DOHH2 (cell line): ENCODE results near the gene NRL.
"Not testable (repeated sequence)": the region's sequence is repeated elsewhere in the genome, so short reads cannot be mapped to it uniquely, and the experiment has no call there.

Experiments
- EZH2phosphoT487 ChIP-seq: fragments of 200-600 bp; sonication (generic); IDR thresholded peaks from 2 replicates; pipeline ENCODE4 v1.6.1; 2017; ENCODE audit warnings: borderline replicate concordance, mild to moderate bottlenecking, antibody characterized with exemption, low read length, moderate library complexity, mixed read lengths
- TF ChIP-seq, protein P1 (sequence below): fragments of 200-600 bp; sonication (generic); IDR thresholded peaks from one replicate; pipeline ENCODE4 v1.5.1; 2014; ENCODE audit warnings: antibody characterized with exemption, mild to moderate bottlenecking, low read depth, low read length; ENCODE audit not compliant: poor library complexity, severe bottlenecking

GRCh38 chr14:24029687-24030086 is 85.1 kb downstream of the NRL start:
- TF ChIP-seq, protein P1, sequence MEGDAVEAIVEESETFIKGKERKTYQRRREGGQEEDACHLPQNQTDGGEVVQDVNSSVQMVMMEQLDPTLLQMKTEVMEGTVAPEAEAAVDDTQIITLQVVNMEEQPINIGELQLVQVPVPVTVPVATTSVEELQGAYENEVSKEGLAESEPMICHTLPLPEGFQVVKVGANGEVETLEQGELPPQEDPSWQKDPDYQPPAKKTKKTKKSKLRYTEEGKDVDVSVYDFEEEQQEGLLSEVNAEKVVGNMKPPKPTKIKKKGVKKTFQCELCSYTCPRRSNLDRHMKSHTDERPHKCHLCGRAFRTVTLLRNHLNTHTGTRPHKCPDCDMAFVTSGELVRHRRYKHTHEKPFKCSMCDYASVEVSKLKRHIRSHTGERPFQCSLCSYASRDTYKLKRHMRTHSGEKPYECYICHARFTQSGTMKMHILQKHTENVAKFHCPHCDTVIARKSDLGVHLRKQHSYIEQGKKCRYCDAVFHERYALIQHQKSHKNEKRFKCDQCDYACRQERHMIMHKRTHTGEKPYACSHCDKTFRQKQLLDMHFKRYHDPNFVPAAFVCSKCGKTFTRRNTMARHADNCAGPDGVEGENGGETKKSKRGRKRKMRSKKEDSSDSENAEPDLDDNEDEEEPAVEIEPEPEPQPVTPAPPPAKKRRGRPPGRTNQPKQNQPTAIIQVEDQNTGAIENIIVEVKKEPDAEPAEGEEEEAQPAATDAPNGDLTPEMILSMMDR: not testable (repeated sequence)
- not testable (repeated sequence) for TF ChIP-seq EZH2phosphoT487
